ENCODE measurements around the gene KLRF2.

The KLRF2 gene

GRCh38 chr12:9888665-9889273, 7.5 kb downstream of the KLRF2 start:
- DNase-seq (ENCODE audit: low read depth in 2 of 2), result no peak

GRCh38 chr12:9895215-9895971, 14.1 kb downstream of the KLRF2 start:
- no peak for DNase-seq (ENCODE audit: low read depth in 2 of 2)

GRCh38 chr12:9897535-9897934, 16.2 kb downstream of the KLRF2 start:
- DNase-seq (ENCODE audit: low read depth in 2 of 2), result no peak

- DNase-seq (ENCODE audit: low read depth in 2 of 2), result no peak
Measured at GRCh38 chr12:9899209-9899608, 17.9 kb downstream of the KLRF2 start.

GRCh38 chr12:9900930-9901329, 19.6 kb downstream of the KLRF2 start:
- DNase-seq (ENCODE audit: low read depth in 2 of 2), result no peak

GRCh38 chr12:9902539-9903228, 21.4 kb downstream of the KLRF2 start:
- no peak for DNase-seq (ENCODE audit: low read depth in 2 of 2)

- DNase-seq (ENCODE audit: low read depth in 2 of 2), result peak; percentile 38 to 42
Measured at GRCh38 chr12:9906873-9907272, 25.6 kb downstream of the KLRF2 start.

- no peak for DNase-seq (ENCODE audit: low read depth in 2 of 2)
Measured at GRCh38 chr12:9907769-9908168, 26.5 kb downstream of the KLRF2 start.

- no peak for DNase-seq (ENCODE audit: low read depth in 2 of 2)
Measured at GRCh38 chr12:9908350-9908749, 27.1 kb downstream of the KLRF2 start.

- no peak for DNase-seq (ENCODE audit: low read depth in 2 of 2)
Measured at GRCh38 chr12:9909724-9910123, 28.4 kb downstream of the KLRF2 start.

- no peak for DNase-seq (ENCODE audit: low read depth in 2 of 2)
Measured at GRCh38 chr12:9910716-9911421, 29.6 kb downstream of the KLRF2 start.

GRCh38 chr12:9911708-9912107, 30.4 kb downstream of the KLRF2 start:
- DNase-seq (ENCODE audit: low read depth in 2 of 2), result no peak

GRCh38 chr12:9919443-9919842, 38.2 kb downstream of the KLRF2 start:
- no peak for DNase-seq (ENCODE audit: low read depth in 2 of 2)

GRCh38 chr12:9920451-9920850, 39.2 kb downstream of the KLRF2 start:
- no peak for DNase-seq (ENCODE audit: low read depth in 2 of 2)

- no peak for DNase-seq (ENCODE audit: low read depth in 2 of 2)
Measured at GRCh38 chr12:9922429-9922828, 41.1 kb downstream of the KLRF2 start.

GRCh38 chr12:9925705-9926393, 44.6 kb downstream of the KLRF2 start:
- DNase-seq (ENCODE audit: low read depth in 2 of 2), result no peak

- DNase-seq (ENCODE audit: low read depth in 2 of 2), result no peak
Measured at GRCh38 chr12:9926876-9927275, 45.6 kb downstream of the KLRF2 start.

GRCh38 chr12:9928607-9929006, 47.3 kb downstream of the KLRF2 start:
- no peak for DNase-seq (ENCODE audit: low read depth in 2 of 2)

GRCh38 chr12:9931245-9931644, 50.0 kb downstream of the KLRF2 start:
- DNase-seq (ENCODE audit: low read depth in 2 of 2), result no peak

GRCh38 chr12:9932270-9932669, 51.0 kb downstream of the KLRF2 start, which contains the start of gene CLEC2A:
Gene CLEC2A, minus strand, starts transcription at chr12:9932370. Its CDS starts 41 bp downstream, at chr12:9932329.
- DNase-seq (ENCODE audit: low read depth in 2 of 2), result no peak

GRCh38 chr12:9933958-9934357, 52.7 kb downstream of the KLRF2 start:
- DNase-seq (ENCODE audit: low read depth in 2 of 2), result no peak

- no peak for DNase-seq (ENCODE audit: low read depth in 2 of 2)
Measured at GRCh38 chr12:9935026-9935425, 53.7 kb downstream of the KLRF2 start.

All from stimulated activated CD8-positive, alpha-beta memory T cell treated with anti-CD3 and anti-CD28 coated beads, Interleukin-7, amount 100 ng/mL, for 4 hours (primary cell).